B cell (primary cell): ENCODE results near the gene GBP7. TPM values are rescaled to one million over a fixed set of nuclear protein-coding genes. Genes with fewer than 3 reads are reported as not detected.

Experiments
- ATAC-seq: fragments of 200-7000 bp; cut with Tn5 transposase; one replicate; pipeline ENCODE4 v1.10.0; 2021; ENCODE audit warnings: low read depth, mild to moderate bottlenecking, moderate number of reproducible peaks, moderate library complexity
- CTCF ChIA-PET: fragments of 350-600 bp; sonication (Branson Sonifier 250); formaldehyde crosslinking; loops from one replicate; lab custom pipeline; 2021; ENCODE audit warnings: antibody characterized with exemption, inconsistent platforms; lab: Charles Lee
- POLR2A ChIA-PET: fragments of 350-600 bp; sonication (Branson Sonifier 250); formaldehyde crosslinking; loops from one replicate; lab custom pipeline; 2021; ENCODE audit warnings: antibody characterized with exemption; lab: Charles Lee
- DNase-seq: peaks from one replicate; pipeline ENCODE4 v3.0.0; 2013
- H2AFZ ChIP-seq: 2 replicates; pipeline ENCODE4 v1.6.1; 2012; ENCODE audit warnings: mild to moderate bottlenecking, low read depth, low read length; ENCODE audit not compliant: insufficient read depth, poor library complexity, severe bottlenecking
- H3K27ac ChIP-seq, 2 donors: 1 replicate in 1 of 2; 2 replicates in 1 of 2; pipeline ENCODE4 v1.5.1; 2012 to 2013; ENCODE audit warnings: low read length in 2 of 2, mild to moderate bottlenecking in 2 of 2, moderate library complexity in 1 of 2
- H3K27me3 ChIP-seq, 4 experiments: fragments of 200-600 bp in 1 of 4; sonication (generic) in 1 of 4; replicated peaks in 1 of 4; 1 replicate in 2 of 4; 2 replicates in 2 of 4; pipeline versions ENCODE4 v1.6.1 to v1.7.0; 2013 to 2016; ENCODE audit warnings: low read length in 3 of 4, mild to moderate bottlenecking in 2 of 4, mixed read lengths in 1 of 4, moderate library complexity in 1 of 4; ENCODE audit not compliant: insufficient read depth in 4 of 4, control insufficient read depth in 3 of 4; ENCODE audit errors: control extremely low read depth in 1 of 4
- H3K36me3 ChIP-seq, 2 experiments: replicated peaks in 1 of 2; 1 replicate in 1 of 2; 2 replicates in 1 of 2; pipeline versions ENCODE4 v1.6.1 to v1.7.1; 2013; ENCODE audit warnings: low read length in 1 of 2; ENCODE audit not compliant: insufficient read depth in 2 of 2, control insufficient read depth in 1 of 2; ENCODE audit errors: control extremely low read depth in 1 of 2, extremely low read depth in 1 of 2
- H3K4me1 ChIP-seq, 2 donors: fragments of 200-600 bp in 1 of 2; sonication (generic) in 1 of 2; 1 replicate in 1 of 2; 2 replicates in 1 of 2; pipeline versions ENCODE4 v1.5.1 to v1.6.1; 2013 to 2017; ENCODE audit warnings: low read length in 2 of 2; ENCODE audit not compliant: control insufficient read depth in 2 of 2, insufficient read depth in 2 of 2
- H3K4me2 ChIP-seq: replicated peaks from 2 replicates; pipeline ENCODE3; 2012; ENCODE audit warnings: mild to moderate bottlenecking, low read depth, low read length; ENCODE audit not compliant: poor library complexity, severe bottlenecking
- H3K4me3 ChIP-seq, 5 experiments: fragments of 200-600 bp in 1 of 5; sonication (generic) in 1 of 5; 1 replicate in 3 of 5; 2 replicates in 2 of 5; pipeline versions ENCODE4 v1.5.1 to v1.7.0; 2011 to 2016; ENCODE audit warnings: low read length in 4 of 5, mild to moderate bottlenecking in 4 of 5, low read depth in 2 of 5, control low read depth in 1 of 5, moderate library complexity in 1 of 5; ENCODE audit not compliant: insufficient read depth in 1 of 5; ENCODE audit errors: control extremely low read depth in 1 of 5, extremely low read depth in 1 of 5
- H3K79me2 ChIP-seq: fragments of 200-600 bp; sonication (generic); one replicate; pipeline ENCODE4 v1.6.0; 2016; ENCODE audit warnings: low read length; ENCODE audit not compliant: control insufficient read depth, insufficient read depth
- H3K9ac ChIP-seq: fragments of 200-600 bp; sonication (generic); 2 replicates; pipeline ENCODE4 v1.6.1; 2017; ENCODE audit warnings: mild to moderate bottlenecking, low read length, moderate library complexity
- H3K9me3 ChIP-seq, 3 donors: one replicate each; pipeline versions ENCODE4 v1.6.1 to v1.7.1; 2013; ENCODE audit warnings: low read length in 2 of 3; ENCODE audit not compliant: control insufficient read depth in 2 of 3, insufficient read depth in 1 of 3; ENCODE audit errors: control extremely low read depth in 1 of 3
- H4K20me1 ChIP-seq: 2 replicates; pipeline ENCODE4 v1.6.0; 2012; ENCODE audit warnings: mild to moderate bottlenecking, low read length; ENCODE audit not compliant: insufficient read depth, control insufficient read depth, poor library complexity, severe bottlenecking
- H3K27ac Mint-ChIP-seq: one replicate; pipeline ENCODE4 v1.8.0; 2021; ENCODE audit warnings: mixed read lengths
- H3K27me3 Mint-ChIP-seq: one replicate; pipeline ENCODE4 v1.8.0; 2021; ENCODE audit warnings: mixed read lengths
- H3K4me1 Mint-ChIP-seq: one replicate; pipeline ENCODE4 v1.8.0; 2021; ENCODE audit warnings: mixed read lengths
- H3K4me3 Mint-ChIP-seq: one replicate; pipeline ENCODE4 v1.8.0; 2021; ENCODE audit warnings: mixed read lengths
- H3K9me3 Mint-ChIP-seq: one replicate; pipeline ENCODE4 v1.8.0; 2022; ENCODE audit warnings: mixed read lengths; ENCODE audit not compliant: insufficient read depth
- EZH2 ChIP-seq: IDR thresholded peaks from 2 replicates; pipeline ENCODE4 v1.6.1; 2012; ENCODE audit warnings: borderline replicate concordance, low read depth, mild to moderate bottlenecking, moderate library complexity, low read length; ENCODE audit not compliant: insufficient read depth, poor library complexity, severe bottlenecking
- WGBS: methylation state at CpG from one replicate; pipeline ENCODE4 v1.1.5; 2013; ENCODE audit warnings: missing lambda C conversion rate; ENCODE audit not compliant: insufficient coverage; 5-methylcytosine and 5-hydroxymethylcytosine counted together
- intact Hi-C: fragments of 100-400 bp; cut with micrococcal nuclease; formaldehyde crosslinking; loops from one replicate; pipeline ENCODE4 v1.10.0; 2022
- polyA plus RNA-seq: library from polyadenylated mRNA; depleted of rRNA; stranded (reverse); fragments of >200 nt; gene quantifications from 2 replicates; pipeline ENCODE4 v1.2.3, GENCODE V29; 2012
- total RNA-seq, 2 donors: library from RNA; stranded (reverse); fragments of 120-200 nt in 1 of 2; gene quantifications; 1 replicate in 1 of 2; 2 replicates in 1 of 2; pipeline versions ENCODE4 v1.2.3 to v1.2.4, GENCODE V29; 2013 to 2022
- TF ChIP-seq, protein P1 (sequence below): fragments of 200-600 bp; IDR thresholded peaks from one replicate; pipeline ENCODE4 v1.8.0; 2022; ENCODE audit warnings: antibody characterized with exemption, mild to moderate bottlenecking

The GBP7 gene
- total and polyA plus RNA-seq, 2 donors (not counting 1 experiment from before 2014, with no cell fraction given), result not detected

- ChIA-PET CTCF (interaction anchor here (1.0 to 1.4 kb wide), 5 partner anchors 12 to 161 kb away, joined by 3 to 7 read pairs (median 4); no protein-coding TSS in a partner anchor), POLR2A (interaction anchor here (1.1 kb wide), 1 partner anchor 74 kb away, joined by 4 read pairs; the partner anchor contains the start of gene GBP5)
- intact Hi-C loops, result loop anchor here (2.0 kb wide), 1 partner anchor 75 kb away; the partner anchor contains the start of gene GBP5
- Mint-ChIP-seq H3K4me1 (peaks cover 48% of the 10 kb centered on the region), H3K4me3 (peak overlapping the region; percentile 94), H3K27ac (peak overlapping the region; percentile 88), H3K27me3 (no peaks in the 10 kb centered on the region), H3K9me3 (no peaks in the 10 kb centered on the region)
- no peak for ATAC-seq
- peak overlapping the region; percentile 59 to 89 (median 83) for H3K4me3 ChIP-seq
- H3K9ac ChIP-seq, result peak overlapping the region; percentile 83
- H2AFZ ChIP-seq, result peak overlapping the region; percentile 85
- H3K36me3 ChIP-seq, result peaks cover 0 to 14% of the 10 kb centered on the region in 2 experiments
- no peaks in the 10 kb centered on the region for H3K27me3 ChIP-seq
- H4K20me1 ChIP-seq, result no peaks in the 10 kb centered on the region
- no peak for DNase-seq
- TF ChIP-seq, protein P1, sequence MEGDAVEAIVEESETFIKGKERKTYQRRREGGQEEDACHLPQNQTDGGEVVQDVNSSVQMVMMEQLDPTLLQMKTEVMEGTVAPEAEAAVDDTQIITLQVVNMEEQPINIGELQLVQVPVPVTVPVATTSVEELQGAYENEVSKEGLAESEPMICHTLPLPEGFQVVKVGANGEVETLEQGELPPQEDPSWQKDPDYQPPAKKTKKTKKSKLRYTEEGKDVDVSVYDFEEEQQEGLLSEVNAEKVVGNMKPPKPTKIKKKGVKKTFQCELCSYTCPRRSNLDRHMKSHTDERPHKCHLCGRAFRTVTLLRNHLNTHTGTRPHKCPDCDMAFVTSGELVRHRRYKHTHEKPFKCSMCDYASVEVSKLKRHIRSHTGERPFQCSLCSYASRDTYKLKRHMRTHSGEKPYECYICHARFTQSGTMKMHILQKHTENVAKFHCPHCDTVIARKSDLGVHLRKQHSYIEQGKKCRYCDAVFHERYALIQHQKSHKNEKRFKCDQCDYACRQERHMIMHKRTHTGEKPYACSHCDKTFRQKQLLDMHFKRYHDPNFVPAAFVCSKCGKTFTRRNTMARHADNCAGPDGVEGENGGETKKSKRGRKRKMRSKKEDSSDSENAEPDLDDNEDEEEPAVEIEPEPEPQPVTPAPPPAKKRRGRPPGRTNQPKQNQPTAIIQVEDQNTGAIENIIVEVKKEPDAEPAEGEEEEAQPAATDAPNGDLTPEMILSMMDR, result no peak
- no peak for TF ChIP-seq EZH2
- H3K9me3 ChIP-seq, result no peaks in the 10 kb centered on the region
- peak overlapping the region; percentile 79 for H3K4me2 ChIP-seq
- H3K79me2 ChIP-seq, result peaks cover 22% of the 10 kb centered on the region
- H3K27ac ChIP-seq, result peak overlapping the region; percentile 74 to 85
- WGBS, result 4% methylated on average over 7 of the region's 8 CpGs
- H3K4me1 ChIP-seq, result peaks cover 34 to 37% of the 10 kb centered on the region in 2 donors
These were observed 22.3 kb upstream of the GBP7 start for GRCh38 chr1:89198081-89198480.

DNA sequence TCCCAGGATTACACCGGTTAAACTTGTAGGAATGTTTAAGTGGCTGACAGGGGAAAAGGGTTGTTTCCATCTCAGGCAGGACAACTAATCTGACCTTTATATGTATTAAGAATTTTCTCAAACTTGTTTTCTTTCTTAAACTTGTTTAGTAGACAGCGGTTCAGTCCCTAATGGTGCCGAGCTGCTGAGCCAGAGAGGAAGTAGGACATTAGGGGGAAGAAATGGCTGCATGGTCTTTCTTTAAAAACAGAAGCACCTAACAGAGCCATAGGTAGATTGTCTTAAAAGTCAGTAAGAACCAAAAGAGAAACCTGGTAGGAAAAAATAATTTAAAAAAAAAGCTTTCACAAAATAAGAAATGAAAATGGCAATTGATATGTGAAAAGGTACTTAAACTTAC is 19.7 kb upstream of the GBP7 start:
- H3K4me2 ChIP-seq, result peak overlapping the region; percentile 39
- Mint-ChIP-seq H3K4me3 (peak overlapping the region; percentile 17), H3K27ac (peak overlapping the region; percentile 47), H3K4me1 (peaks cover 33% of the 10 kb centered on the region), H3K27me3 (no peaks in the 10 kb centered on the region), H3K9me3 (no peaks in the 10 kb centered on the region)
- no peak overlapping the region for H3K4me3 ChIP-seq
- ChIA-PET POLR2A (no interaction called here), CTCF (interaction anchor here (1.3 kb wide), 1 partner anchor 162 kb away, joined by 3 read pairs; no protein-coding TSS in a partner anchor)
- DNase-seq (no peak), ATAC-seq (no peak)
- no peaks in the 10 kb centered on the region for H4K20me1 ChIP-seq
- peak overlapping the region; percentile 39 for H2AFZ ChIP-seq
- peaks cover 22 to 26% of the 10 kb centered on the region in 2 donors for H3K4me1 ChIP-seq
- peaks cover 22% of the 10 kb centered on the region for H3K79me2 ChIP-seq
- intact Hi-C loops, result no loop called here
- H3K36me3 ChIP-seq, result peaks cover 0 to 33% of the 10 kb centered on the region in 2 experiments
- H3K27me3 ChIP-seq, result no peaks in the 10 kb centered on the region
- no peaks in the 10 kb centered on the region for H3K9me3 ChIP-seq
- H3K27ac ChIP-seq, result no peak overlapping the region
- no peak overlapping the region for H3K9ac ChIP-seq
- TF ChIP-seq EZH2, result no peak
- TF ChIP-seq, protein P1, result no peak
- WGBS, result no CpG with 5 or more reads among the region's 3 CpGs
